Activated CD4-positive, alpha-beta memory T cell treated with anti-CD3 and anti-CD28 coated beads for 36 hours (primary cell): ENCODE measurements around the gene RASL10B. TPM values are rescaled to one million over a fixed set of nuclear protein-coding genes. Genes with fewer than 3 reads are reported as not detected.

Experiments used
- CTCF ChIA-PET: fragments of 350-600 bp; sonication (Branson Sonifier 250); formaldehyde crosslinking; loops from one replicate; lab custom pipeline; 2021; ENCODE audit warnings: antibody characterized with exemption, inconsistent platforms; lab: Charles Lee
- POLR2A ChIA-PET: fragments of 350-600 bp; sonication (Branson Sonifier 250); formaldehyde crosslinking; loops from one replicate; lab custom pipeline; 2021; ENCODE audit warnings: antibody characterized with exemption; lab: Charles Lee
- DNase-seq: peaks from one replicate; pipeline ENCODE4 v3.0.0-alpha.2; 2020
- H3K27ac Mint-ChIP-seq: one replicate; pipeline ENCODE4 v1.8.0; 2021; ENCODE audit warnings: mixed read lengths
- H3K27me3 Mint-ChIP-seq: one replicate; pipeline ENCODE4 v1.8.0; 2021; ENCODE audit warnings: mixed read lengths
- H3K36me3 Mint-ChIP-seq: one replicate; pipeline ENCODE4 v1.8.0; 2021; ENCODE audit warnings: mixed read lengths
- H3K4me1 Mint-ChIP-seq: one replicate; pipeline ENCODE4 v1.8.0; 2021; ENCODE audit warnings: low read depth, mixed read lengths
- H3K4me3 Mint-ChIP-seq: one replicate; pipeline ENCODE4 v1.8.0; 2021; ENCODE audit warnings: mild to moderate bottlenecking, mixed read lengths
- H3K9me3 Mint-ChIP-seq: one replicate; pipeline ENCODE4 v1.8.0; 2021; ENCODE audit warnings: mixed read lengths
- intact Hi-C: fragments of 100-400 bp; cut with micrococcal nuclease; formaldehyde crosslinking; loops from one replicate; pipeline ENCODE4 v1.15.1; 2023
- total RNA-seq, 2 experiments: library from RNA; stranded (reverse); gene quantifications; one replicate each; pipeline ENCODE4 v1.2.3, GENCODE V29; 2021

The RASL10B gene
- total RNA-seq, 2 experiments from 2014 or later, result 0.26 to 0.73 TPM

DNA sequence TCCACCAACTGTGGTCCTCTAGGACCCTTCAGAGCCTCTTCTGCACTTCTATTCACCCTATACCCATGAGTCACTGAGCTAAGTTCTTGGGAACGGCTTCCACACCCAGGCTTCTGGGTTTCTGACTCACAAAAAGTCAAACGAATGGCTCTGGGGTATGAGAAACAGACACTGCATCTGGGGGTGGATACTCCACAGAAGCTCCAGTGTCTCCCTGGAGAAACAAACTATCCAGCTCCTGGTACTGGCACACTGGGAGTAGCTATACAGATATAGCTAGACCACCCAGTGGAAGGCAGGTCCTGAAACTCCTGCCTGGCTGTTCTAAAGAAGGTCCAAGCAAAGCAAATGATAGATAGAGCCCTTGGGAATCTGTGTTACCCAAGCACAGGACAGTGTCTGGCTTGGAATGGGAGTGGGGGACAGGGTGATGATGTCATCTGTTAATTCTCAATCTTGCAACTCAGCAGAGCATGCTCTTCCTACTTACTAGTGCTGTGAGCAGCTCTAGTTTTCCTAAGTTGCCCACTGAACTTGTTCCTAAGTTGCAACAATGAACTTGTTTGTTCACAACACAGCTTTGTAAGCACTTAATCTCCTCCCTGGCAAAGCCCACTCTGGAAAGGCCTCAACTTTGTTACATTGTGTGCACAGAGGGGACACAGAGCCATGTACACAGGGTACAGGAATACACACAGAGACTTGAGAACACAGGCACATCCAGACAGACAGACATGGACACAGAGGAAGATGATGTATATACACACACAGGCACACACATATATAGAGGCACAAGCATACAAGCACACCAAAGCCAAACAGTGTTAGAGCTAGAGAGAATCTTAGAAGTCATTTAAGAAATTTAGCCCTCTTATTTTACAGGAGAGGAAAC lies 57.3 kb downstream of the RASL10B start:
- H3K27ac Mint-ChIP-seq, result no peak overlapping the region
- H3K9me3 Mint-ChIP-seq, result no peaks in the 10 kb centered on the region
- CTCF ChIA-PET, result interaction anchor here (0.7 to 2.3 kb wide), 2 partner anchors 24 to 39 kb away, joined by 3 to 15 read pairs; no protein-coding TSS in a partner anchor
- no peak for DNase-seq
- H3K27me3 Mint-ChIP-seq, result peaks cover 17% of the 10 kb centered on the region
- peaks cover 3% of the 10 kb centered on the region for H3K4me1 Mint-ChIP-seq
- no peaks in the 10 kb centered on the region for H3K36me3 Mint-ChIP-seq
- H3K4me3 Mint-ChIP-seq, result no peak overlapping the region
- POLR2A ChIA-PET, result interaction anchor here (1.6 kb wide), 1 partner anchor 20 kb away, joined by 5 read pairs; the partner anchor contains the start of gene TAF15
- intact Hi-C loops, result no loop called here

DNA sequence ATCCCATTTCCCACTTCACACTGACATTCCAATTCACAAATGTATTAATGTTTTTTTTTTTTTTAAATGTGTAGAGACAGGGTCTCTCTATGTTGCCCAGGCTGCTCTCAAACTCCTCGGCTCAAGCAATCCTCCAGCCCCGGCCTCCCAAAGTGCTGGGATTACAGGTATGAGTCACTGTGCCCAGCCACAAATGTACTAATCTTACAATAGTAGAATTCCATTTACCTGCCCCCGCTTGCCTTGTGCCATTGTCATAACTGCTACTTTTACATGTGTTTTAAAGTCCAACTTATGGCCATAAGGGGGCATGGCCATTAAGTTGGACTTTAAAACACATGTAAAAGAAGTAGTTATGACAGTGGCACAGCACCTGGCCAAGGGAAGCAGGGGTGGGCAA lies 59.4 kb downstream of the RASL10B start:
- H3K4me1 Mint-ChIP-seq, result peaks cover 12% of the 10 kb centered on the region
- no peak overlapping the region for H3K27ac Mint-ChIP-seq
- no peaks in the 10 kb centered on the region for H3K36me3 Mint-ChIP-seq
- DNase-seq, result no peak
- H3K9me3 Mint-ChIP-seq, result no peaks in the 10 kb centered on the region
- ChIA-PET CTCF (no interaction called here), POLR2A (no interaction called here)
- H3K4me3 Mint-ChIP-seq, result no peak overlapping the region
- peaks cover 27% of the 10 kb centered on the region for H3K27me3 Mint-ChIP-seq
- intact Hi-C loops, result no loop called here

DNA sequence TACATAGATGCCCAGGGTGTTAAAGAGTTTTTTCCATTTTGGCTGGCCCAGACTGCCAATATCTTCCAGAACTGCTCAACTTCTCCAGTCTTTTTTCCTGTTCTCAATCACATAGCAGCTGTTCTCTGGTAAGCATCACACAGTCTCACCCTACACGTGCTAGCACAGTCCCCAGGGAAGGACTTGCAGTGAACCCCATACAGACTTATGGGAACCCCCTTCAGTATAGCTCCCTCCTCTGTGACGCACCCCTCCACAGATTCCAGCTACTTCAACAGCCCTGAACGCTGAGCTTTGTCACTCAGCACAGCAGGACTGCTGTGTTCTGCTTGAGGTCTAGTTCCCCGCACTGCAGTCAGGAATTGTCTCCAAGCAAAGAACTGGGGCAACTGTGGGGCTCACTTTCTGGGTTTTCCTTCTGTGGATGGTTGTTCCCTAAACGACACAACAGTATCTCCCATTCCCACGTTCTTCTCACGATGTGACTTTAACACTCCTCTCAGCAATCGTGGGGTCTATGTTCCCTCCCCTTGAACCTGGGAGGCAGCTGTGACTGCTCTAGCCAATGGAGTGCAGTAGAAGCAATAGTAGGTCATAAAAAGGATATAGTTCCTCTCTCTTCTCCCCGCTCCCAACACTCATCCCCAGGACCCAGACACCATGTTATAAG lies 60.4 kb downstream of the RASL10B start:
- ChIA-PET POLR2A (no interaction called here), CTCF (interaction anchor here (0.8 to 1.7 kb wide), 3 partner anchors 13 to 45 kb away, joined by 3 to 7 read pairs (median 5); no protein-coding TSS in a partner anchor)
- Mint-ChIP-seq H3K27ac (no peak overlapping the region), H3K4me3 (no peak overlapping the region), H3K9me3 (no peaks in the 10 kb centered on the region), H3K4me1 (peaks cover 17% of the 10 kb centered on the region), H3K36me3 (no peaks in the 10 kb centered on the region), H3K27me3 (peaks cover 34% of the 10 kb centered on the region)
- intact Hi-C loops, result no loop called here
- no peak for DNase-seq

Other genes with a start within 250 kb of the RASL10B start
- gene SLFN12L, start 194.0 kb upstream of the RASL10B start, total RNA-seq, result 10 to 100 TPM; 34.5 to 39.0 TPM
- gene SLFN14, start 170.8 kb upstream of the RASL10B start, total RNA-seq, result not detected
- 1 to 10 TPM; 4.9 to 6.0 TPM for gene PEX12, start 153.1 kb upstream of the RASL10B start, total RNA-seq
- gene AP2B1, start 144.3 kb upstream of the RASL10B start, total RNA-seq, result 100 to 1,000 TPM; 187 to 192 TPM
- gene GAS2L2, start 21.6 kb downstream of the RASL10B start, total RNA-seq, result not detected
- gene C17orf50, start 29.2 kb downstream of the RASL10B start, total RNA-seq, result not detected
- not detected for gene MMP28, start 64.0 kb downstream of the RASL10B start, total RNA-seq
- gene TAF15, start 77.8 kb downstream of the RASL10B start, total RNA-seq, result 100 to 1,000 TPM; 269 to 271 TPM
- gene HEATR9, start 137.3 kb downstream of the RASL10B start, total RNA-seq, result under 1 TPM; 0.24 to 0.27 TPM
- gene CCL5, start 148.7 kb downstream of the RASL10B start, total RNA-seq, result 100 to 1,000 TPM; 120 to 133 TPM
- 10 to 100 TPM; 10.4 to 10.6 TPM for gene RDM1, start 199.1 kb downstream of the RASL10B start, total RNA-seq
- not detected for gene LYZL6, start 212.1 kb downstream of the RASL10B start, total RNA-seq
- gene CCL16, start 249.9 kb downstream of the RASL10B start, total RNA-seq, result not detected